ENCODE results near the gene USP24. TPM values are rescaled to one million over a fixed set of nuclear protein-coding genes. Genes with fewer than 3 reads are reported as not detected.

Gene USP24
- total and polyA plus RNA-seq, 10 of the 15 experiments (the other 5 are each of a cell fraction or from before 2014, with no cell fraction given), result 4.6 to 36.5 (median 25.3) TPM

- ChIA-PET POLR2A (no interaction called here), SMC1A (ENCODE audit: uncharacterized antibody, unreplicated experiment) (no interaction called here), CTCF (no interaction called here), RAD21 (ENCODE audit: unreplicated experiment) (no interaction called here)
- TF ChIP-seq NR2C2 (IDR thresholded peaks at IDR 0.05; ENCODE audit: borderline replicate concordance, control insufficient read depth, insufficient read length, low read depth), result no peak
- no peak for TF ChIP-seq PAX5 (IDR thresholded peaks at IDR 0.05; ENCODE audit: borderline replicate concordance, low read depth, low read length)
- no peak for TF ChIP-seq BCLAF1 (IDR thresholded peaks at IDR 0.05)
- no peak for TF ChIP-seq BCL3 (IDR thresholded peaks at IDR 0.05; ENCODE audit: borderline replicate concordance, insufficient read depth, low read depth, low read length, poor library complexity, severe bottlenecking)
- no peak for TF ChIP-seq RELA (IDR thresholded peaks at IDR 0.05; ENCODE audit: borderline replicate concordance, partially characterized antibody)
- no peak for TF ChIP-seq NBN (IDR thresholded peaks at IDR 0.05)
- TF ChIP-seq PKNOX1 (IDR thresholded peaks at IDR 0.05), result no peak
- no peak for TF ChIP-seq TBL1XR1 (IDR thresholded peaks at IDR 0.05; ENCODE audit: low read depth, low read length)
- no peak for TF ChIP-seq IRF5 (IDR thresholded peaks at IDR 0.05; ENCODE audit: borderline replicate concordance)
- TF ChIP-seq E2F8 (IDR thresholded peaks at IDR 0.05; ENCODE audit: low read depth, partially characterized antibody), result no peak
- no peak for TF ChIP-seq RFX5 (IDR thresholded peaks at IDR 0.05; ENCODE audit: low read depth, low read length)
- TF ChIP-seq MAX (IDR thresholded peaks at IDR 0.05; ENCODE audit: low read depth, low read length), result no peak
- Histone ChIP-seq H3K9me3 (replicated peaks; ENCODE audit: control insufficient read depth, insufficient read depth, low read length) (no peaks in the 10 kb centered on the region), H3K27me3 (replicated peaks in 1 of 2; ENCODE audit: control insufficient read depth in 2 of 2, insufficient read depth in 2 of 2, low read length in 1 of 2) (no peaks in the 10 kb centered on the region), H3K4me3 (no peak overlapping the region), H3K27ac (ENCODE audit: control insufficient read depth, insufficient read depth) (no peak overlapping the region), H3K4me2 (ENCODE audit: control insufficient read depth, insufficient read depth) (no peak overlapping the region), H3K79me2 (ENCODE audit: control insufficient read depth, insufficient read depth, low read length) (no peaks in the 10 kb centered on the region), H4K20me1 (ENCODE audit: control insufficient read depth, insufficient read depth) (no peaks in the 10 kb centered on the region), H2AFZ (ENCODE audit: control insufficient read depth, low read depth, low read length) (no peak overlapping the region), H3K4me1 (ENCODE audit: control insufficient read depth, insufficient read depth, low read length) (no peaks in the 10 kb centered on the region), H3K36me3 (ENCODE audit: control insufficient read depth in 2 of 2, insufficient read depth in 2 of 2, low read length in 1 of 2) (peaks cover 4 to 15% of the 10 kb centered on the region in 2 experiments), H3K9ac (ENCODE audit: control insufficient read depth, insufficient read depth, low read length) (no peak overlapping the region)
- FAIRE-seq (no peak), ATAC-seq (no peak), DNase-seq (ENCODE audit: low read depth, low spot score) (no peak)
- in situ Hi-C loops (cut with MboI), result no loop called here
- no TSS peak for BruUV-seq (replicated peaks)
- intact Hi-C loops (cut with micrococcal nuclease; ENCODE audit: unreplicated experiment), result no loop called here
- 100% methylated on average over 2 of the region's 2 CpGs for WGBS (ENCODE audit: insufficient coverage, insufficient replicate concordance, low lambda C conversion rate, missing lambda C conversion rate)
Observed at GRCh38 chr1:55064861-55065263, 150.3 kb downstream of the USP24 start.

All from GM12878 (cell line).